Fibroblast of skin of right biceps (primary cell): ENCODE results near the gene CATSPERE.

Source experiments
- DNase-seq: peaks from one replicate; pipeline ENCODE4 v3.0.0-alpha.2; 2013

The CATSPERE gene, protein sequence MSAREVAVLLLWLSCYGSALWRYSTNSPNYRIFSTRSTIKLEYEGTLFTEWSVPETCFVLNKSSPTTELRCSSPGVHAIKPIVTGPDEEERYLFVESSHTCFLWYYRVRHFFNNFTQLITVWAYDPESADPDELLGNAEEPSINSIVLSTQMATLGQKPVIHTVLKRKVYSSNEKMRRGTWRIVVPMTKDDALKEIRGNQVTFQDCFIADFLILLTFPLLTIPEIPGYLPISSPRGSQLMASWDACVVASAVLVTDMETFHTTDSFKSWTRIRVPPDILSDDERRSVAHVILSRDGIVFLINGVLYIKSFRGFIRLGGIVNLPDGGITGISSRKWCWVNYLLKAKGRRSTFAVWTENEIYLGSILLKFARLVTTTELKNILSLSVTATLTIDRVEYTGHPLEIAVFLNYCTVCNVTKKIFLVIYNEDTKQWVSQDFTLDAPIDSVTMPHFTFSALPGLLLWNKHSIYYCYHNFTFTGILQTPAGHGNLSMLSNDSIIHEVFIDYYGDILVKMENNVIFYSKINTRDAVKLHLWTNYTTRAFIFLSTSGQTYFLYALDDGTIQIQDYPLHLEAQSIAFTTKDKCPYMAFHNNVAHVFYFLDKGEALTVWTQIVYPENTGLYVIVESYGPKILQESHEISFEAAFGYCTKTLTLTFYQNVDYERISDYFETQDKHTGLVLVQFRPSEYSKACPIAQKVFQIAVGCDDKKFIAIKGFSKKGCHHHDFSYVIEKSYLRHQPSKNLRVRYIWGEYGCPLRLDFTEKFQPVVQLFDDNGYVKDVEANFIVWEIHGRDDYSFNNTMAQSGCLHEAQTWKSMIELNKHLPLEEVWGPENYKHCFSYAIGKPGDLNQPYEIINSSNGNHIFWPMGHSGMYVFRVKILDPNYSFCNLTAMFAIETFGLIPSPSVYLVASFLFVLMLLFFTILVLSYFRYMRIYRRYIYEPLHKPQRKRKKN

DNA sequence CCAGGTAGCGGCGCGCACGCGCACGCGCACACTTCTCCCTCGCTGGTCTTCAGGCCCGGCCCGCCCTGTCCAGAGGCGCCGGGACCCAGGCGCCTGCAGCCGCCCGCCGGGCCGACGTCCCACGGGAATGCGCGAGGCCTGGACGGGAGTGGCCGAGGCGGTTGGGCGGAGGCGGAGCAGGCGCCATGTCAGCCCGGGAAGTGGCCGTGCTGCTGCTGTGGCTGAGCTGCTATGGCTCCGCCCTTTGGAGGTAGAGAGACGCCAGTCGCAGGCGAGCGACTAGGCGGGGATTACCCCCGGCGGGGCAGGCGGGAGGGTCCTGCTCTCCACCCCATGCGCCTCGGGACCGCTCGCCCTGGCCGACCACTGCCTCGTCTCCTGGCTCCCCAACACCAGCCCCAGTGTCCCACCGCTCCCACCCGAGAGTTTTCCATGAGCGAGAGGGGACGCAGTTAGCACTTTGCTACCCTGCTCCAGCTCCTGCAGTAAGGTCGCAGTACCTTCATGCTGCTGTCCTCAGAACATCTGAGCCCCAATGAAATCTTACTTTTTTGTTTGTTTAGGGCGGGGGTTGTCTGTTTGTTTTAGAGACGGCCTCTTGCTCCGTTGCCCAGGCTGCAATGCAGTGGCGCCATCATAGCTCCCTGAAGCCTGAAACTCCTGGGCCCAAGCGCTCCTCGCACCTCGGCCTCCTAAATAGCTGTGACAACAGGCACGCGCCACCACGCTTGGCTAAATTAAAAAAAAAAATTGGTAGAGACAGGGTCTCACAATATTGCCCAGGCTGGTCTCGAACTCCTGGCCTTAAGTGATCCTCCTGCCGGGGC, at the start of gene CATSPERE:
Gene CATSPERE (plus strand): TSS at position 29 of the 827 bp plus-strand sequence. CDS start 157 bp downstream, at position 186.
- DNase-seq = peak; percentile 83

DNA sequence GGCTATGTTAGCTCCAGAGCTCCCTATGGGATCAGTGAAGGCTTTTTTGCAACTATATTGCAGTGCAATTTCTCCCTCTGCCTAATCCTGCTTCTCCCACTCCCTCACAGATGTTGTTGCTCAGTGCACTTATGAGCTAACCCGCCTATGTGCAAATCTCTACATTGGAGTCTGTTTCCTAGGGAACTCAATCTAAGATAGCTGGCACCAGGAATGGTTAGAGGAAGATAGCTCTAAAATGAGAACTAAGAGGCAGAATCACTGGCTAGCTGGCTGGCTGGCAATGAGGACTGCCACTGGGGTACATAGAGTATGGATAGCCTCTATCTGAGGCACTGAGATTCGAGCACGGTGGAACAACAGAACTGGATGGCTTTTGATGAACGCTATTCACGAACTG, 48.9 kb upstream of the CATSPERE start:
- no peak for DNase-seq

DNA sequence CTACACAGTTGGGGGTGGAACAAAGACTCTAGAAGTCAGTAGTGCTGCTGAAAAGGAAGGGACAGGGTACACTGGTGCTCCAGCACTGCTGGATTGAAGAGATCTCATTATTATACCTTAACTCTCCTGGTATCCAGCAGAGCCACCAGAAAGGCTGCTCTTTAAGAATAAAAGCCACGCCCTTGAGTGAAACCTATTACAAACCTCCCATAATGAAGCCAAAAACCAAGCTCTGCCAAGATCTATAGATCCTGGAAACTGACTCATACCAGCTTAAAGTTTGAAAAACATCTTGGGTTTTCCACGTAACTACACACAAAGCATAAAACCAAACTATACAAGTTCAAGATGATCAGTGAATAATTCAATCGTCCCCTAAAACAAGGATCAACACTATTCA, 47.3 kb upstream of the CATSPERE start:
- DNase-seq = no peak

DNA sequence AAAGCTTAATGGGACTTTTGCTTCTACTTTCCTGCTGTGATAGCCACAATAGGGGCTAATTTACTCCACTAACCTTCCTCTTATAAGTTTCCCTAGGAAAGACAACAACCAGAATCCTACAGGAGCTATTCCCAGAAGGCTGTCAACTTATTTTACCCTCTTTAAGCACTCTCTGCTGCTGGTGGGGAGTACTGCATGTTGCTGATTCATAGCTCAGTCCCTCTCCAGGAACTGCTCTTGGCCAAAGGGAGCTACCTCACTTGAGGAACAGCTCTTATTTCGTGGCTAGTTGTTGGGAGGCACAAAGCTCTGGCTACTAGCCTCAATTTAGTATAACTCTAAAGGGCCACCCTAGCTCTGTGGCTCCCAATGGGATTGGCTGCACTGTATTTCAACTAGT, 46.5 kb upstream of the CATSPERE start:
- DNase-seq = peak; percentile 43

DNA sequence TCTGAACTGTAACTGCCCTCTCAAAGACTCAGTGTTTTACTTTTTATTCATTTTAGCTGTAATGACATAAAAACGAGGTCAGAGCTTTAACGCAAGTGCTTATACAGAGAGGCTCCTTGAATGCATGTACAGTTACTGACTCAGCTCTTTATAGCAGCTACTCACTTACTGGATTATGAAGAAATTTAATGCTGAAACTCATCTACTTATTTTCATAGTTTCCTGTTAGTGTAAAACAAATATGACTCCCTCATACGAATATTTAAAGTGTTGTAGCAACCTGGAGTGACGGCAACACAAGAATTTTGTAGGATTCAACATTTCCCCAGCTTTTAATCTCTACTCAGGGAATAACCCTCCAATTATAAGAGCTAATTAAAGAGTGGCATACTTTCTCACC, 42.0 kb upstream of the CATSPERE start:
- DNase-seq = no peak

DNA sequence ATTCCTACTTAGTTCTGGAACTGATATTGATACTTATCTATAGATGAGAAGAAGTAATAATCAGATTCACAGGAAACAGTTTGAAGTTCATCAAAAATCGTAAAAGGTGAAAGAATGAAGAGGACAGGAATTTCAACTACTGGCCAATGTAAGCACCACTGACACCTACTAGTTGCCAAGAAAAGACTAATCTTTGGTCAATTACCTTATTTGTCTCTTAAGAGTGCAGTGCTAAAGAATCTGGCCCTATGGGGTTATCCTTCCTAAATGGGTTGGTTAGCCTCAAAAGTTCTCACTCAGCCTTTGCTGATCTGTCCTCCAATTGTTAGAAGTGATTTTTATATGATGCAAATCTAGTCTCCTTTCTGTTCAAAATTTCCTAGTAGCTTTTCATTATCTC, 38.9 kb upstream of the CATSPERE start:
- DNase-seq = no peak

DNA sequence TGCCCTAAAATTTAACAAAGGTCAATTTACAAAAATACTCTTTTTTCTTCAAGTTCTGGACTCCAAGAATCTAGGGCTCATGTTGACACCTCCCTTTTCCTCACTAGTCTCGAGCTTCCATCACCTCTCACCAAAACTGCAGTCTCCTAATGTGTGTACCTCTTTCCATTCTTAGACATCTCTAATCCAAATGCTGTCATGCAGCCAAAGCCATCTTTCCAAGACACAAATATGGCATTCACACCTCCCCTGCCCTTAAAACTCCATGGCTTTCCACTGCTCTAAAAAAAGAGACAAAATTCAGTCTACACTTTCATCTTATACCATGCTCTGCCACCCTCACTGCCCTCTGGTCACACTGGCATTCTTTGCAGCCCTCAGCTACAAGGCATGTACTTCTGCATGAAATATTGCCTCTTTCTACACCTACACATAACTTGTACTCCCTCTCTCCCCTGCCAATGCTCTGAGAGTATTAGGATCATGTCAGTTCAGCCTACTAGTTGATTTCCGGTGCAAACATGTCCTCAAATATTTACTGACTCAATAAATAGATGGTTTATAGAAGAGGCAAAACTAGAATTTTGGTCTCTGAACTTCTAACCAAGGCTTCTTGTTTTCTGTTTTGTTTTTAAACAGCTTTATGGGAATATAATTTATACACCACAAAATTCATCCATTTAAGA, 36.3 kb upstream of the CATSPERE start:
- no peak for DNase-seq

DNA sequence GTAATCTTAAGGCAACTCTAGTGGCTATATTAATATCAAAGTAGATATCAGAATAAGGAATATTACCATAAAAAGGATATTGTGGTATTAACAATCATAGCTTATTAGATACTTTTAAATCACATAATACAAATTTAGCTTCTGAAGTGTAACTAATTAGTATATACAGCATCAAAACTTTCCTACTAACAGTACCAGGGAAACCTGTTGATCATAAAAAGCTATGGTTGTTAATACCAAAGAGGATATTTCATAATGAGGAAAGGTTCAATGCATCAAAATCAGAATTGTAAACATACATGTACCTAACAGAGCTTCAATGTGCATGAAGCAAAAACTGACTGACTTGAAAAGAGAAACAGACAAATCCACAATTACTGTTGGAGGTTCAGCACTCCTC, 33.4 kb upstream of the CATSPERE start:
- DNase-seq = no peak

DNA sequence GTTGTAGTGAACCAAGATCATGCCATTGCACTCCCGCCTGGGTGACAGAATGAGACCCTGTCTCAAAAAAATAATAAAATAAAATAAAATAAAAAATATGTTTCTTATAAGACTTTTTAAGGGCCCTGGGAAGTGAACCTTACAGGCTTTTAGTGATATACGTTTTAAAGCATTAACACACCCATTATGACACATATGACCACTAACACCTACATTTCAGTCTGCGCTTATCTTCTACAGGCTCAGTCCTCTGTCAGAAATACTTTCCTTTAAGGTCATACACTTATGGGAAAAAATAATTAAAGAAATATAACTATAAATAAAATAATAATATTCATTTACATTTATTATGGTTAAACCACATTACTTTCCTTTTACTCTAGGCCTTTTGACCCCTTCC, 31.3 kb upstream of the CATSPERE start:
- DNase-seq = no peak

DNA sequence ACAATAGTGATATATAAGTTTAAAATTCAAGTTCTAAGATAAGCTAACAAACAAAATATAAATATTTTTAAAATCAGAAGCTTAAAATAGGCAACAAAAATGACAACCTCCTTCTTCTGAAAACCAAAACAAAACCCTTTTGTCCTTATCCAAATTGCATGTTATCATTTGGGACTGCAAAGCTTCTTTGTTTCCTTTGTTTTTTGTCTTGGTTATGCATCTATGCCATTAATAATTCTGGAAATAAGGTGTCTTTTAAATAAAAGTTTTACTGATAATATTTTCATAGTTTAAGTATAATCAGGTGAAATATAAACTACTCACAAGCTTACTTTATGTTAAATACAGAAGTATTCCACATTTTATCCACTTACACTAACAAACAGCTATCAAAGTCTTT, 29.9 kb upstream of the CATSPERE start:
- no peak for DNase-seq

DNA sequence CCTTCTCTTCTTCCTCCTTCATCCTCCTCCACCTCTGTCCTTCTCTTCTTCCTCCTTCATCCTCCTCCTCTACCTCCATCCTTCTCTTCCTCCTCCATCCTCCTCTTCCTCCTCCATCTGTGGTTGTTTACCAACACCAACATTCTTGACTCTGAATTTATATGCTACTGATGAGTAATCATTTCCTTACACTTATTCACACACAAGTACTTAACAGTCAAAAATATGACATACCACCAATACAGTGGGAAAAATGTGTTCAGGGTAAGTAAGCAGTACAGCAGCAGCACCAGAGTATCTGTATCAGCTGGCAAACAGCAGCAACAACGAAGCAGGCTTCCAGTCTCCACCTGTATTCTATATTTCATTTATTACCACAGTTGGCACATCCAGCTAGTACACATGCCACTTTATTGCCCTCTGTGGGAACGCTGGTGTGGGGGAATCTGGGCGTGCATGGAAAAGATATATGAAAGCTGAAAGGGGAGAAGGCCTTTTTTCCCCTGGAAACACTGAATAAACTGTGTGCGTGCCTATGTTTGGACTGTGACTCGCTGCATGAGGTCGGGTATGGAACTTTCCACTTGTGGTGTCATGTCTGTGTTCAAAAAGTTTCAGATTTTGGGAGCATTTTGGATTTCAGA, 25.4 kb upstream of the CATSPERE start:
- DNase-seq = peak; percentile 67

DNA sequence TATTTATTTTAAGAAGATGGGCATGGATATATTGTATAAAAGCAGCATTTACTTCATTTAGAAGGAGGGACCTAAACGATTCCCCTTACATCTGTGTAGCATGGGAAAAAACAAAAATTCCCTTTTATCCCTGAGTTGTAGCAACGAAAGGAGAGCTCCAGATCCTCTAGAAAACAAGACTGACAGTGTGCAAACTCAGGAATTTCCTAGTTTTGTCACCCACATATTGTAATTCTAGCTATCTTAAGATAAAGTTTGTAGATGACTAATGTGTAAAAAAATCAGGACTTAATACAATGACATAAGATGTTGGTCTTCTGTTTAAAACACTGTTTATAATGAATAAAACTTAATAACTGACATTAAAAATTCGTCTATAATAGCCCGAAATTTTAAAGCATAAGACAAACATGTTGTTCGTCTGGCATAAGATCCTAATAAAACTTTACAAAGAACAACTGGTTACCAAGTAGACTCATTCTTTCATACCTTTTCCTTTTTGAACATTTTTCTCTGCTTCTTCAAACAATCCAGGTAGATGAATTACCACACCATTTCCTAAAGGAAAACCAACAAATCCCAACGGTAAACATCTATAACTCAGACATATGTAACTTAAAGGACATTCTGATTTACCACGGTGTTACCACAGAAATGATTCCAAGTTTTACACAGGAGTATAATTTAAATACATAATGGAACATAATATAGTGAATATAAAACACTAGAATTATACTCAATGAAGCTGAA, 24.6 kb upstream of the CATSPERE start:
- DNase-seq = peak; percentile 51

DNA sequence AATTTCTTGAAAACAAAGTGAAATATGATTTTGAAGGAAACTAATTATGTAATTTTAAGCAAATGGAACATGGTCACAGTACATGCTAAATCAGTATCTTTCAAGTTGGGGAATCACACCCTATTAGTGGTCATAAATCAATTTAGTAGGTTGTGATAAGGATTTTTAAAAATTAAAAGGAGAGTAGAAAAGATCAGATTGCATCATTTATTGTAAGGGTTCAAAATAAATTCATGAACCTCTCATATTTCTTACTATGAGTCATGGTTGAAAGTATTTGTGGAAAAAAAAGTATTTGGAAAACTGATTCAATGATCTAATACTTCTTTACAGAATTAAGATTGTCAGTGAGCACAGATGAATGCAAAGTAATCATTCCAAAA, 24.0 kb upstream of the CATSPERE start:
- DNase-seq = peak; percentile 61

DNA sequence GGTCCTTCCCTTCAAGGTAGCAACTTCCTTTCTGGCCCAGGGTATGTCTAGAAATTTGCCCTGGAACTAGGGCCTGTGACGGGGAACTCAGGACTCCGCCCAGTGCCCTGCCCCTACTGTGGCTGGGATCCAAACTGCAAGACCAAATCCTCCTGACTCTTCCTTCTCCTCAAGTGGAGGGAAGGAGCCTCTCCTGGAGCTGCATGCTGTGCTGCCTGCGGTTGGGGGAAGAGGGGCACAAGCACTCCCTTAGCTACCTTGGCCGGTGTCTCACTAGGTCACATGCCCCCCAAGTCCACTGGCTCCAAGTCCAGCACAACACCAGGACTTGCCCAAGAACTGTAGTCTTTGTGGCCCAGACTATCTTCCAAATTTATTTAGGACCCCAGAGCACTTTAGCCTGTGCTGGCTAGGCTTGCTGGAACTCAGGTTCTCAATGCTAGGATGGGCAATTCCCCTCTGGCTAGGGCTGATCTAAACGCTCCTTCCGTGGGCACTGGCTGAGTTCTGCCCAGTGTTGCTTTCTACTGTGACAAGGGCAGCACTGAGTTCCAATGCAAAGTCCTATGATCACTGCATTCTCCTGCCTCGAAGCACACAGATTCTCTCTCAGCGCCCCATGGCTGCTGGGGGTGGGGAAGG, 21.6 kb upstream of the CATSPERE start:
- DNase-seq = no peak

DNA sequence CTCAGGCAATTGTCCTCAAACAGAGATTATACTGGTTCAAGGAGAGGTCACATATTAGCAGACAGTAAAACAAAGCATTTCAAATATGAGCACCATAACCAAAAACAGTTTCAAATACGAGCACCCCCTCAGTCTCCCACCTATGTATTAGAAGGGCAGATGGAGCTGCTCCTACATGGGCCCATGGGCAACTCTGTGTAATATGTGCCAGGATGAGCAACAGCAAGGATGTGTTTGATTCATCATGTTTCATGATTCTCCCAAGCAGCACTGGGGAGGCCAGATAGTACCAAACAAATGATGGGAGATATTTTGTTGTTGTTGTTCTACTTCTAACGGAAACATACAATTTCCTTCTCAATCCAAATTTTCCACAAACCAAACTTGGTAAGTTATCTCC, 18.2 kb upstream of the CATSPERE start:
- DNase-seq = no peak

DNA sequence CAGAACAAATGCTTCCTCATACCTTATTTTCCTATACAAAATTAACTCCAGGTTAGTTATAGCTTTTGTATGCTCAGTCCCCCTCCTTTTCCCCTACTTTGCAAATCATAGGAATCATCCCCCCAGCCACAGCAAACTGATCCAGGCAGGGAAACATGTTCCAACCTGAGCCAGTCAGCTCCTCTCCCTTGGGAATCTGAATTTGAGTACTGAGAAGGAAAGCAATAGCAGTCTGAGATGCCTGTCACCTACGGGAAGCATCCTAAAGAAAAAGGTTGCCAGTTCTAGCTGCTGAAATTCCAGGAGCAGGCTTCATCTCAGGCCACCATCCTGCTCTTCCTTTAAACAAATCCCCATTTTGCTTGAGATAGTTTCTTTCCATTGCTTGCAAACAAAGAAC, 16.2 kb upstream of the CATSPERE start:
- no peak for DNase-seq

DNA sequence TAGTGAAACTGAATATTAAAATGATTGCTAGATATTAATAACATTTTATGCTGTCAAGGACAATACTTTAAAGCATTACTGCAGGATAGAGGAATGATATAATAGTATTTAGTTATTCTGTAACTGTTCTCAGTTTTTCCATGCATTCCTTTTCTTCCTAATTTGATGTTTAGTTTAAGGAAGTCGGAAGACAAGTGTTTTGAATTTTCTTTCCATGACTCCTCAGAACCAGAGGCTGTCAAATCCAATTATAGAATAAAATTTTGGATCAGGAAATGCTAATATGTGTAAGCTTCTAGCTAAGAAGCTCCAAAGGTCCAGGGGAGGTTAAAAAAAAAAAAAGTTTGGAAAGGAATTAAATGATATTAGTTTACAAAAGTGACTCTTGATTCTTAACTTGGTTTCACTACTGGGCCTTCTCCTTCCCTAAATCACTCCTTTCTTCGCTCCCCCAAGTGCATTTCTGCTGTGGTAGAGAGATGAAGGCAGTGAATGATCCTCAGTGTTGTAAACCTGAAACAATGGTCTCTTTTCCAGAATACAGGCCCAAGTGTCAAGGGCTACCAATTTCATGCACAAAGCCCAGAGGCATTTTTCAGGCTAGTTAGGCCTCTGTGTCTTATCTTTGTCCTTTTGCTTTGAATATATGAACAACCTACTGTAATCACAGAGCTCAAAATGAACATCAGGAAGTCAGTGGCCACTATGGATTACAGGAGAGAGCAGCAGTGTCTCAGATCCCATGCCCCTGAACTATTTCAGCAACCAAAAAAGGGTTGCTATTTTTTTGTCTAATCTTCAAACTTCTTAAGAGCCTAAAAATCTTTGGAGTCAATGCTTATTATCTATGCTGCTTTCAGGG, 15.5 kb upstream of the CATSPERE start:
- DNase-seq = peak; percentile 56

DNA sequence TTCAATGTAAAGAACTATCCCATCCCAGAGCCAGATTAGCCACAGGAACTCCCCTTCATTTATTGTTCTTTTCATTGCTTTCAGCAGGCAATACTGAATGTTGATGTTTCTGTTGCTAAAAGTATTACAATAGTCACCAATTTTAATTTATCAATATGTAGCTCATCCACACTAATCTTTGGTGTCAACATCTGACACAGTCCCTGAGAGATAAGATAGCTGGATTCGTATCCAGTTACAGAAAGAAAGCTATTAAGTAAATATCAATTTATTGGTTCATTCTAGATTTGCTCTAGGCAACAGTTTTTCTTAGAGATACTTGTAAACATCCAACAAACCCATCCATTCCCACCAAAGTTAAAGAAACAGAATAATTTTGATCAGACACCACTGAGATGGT, 14.0 kb upstream of the CATSPERE start:
- no peak for DNase-seq

DNA sequence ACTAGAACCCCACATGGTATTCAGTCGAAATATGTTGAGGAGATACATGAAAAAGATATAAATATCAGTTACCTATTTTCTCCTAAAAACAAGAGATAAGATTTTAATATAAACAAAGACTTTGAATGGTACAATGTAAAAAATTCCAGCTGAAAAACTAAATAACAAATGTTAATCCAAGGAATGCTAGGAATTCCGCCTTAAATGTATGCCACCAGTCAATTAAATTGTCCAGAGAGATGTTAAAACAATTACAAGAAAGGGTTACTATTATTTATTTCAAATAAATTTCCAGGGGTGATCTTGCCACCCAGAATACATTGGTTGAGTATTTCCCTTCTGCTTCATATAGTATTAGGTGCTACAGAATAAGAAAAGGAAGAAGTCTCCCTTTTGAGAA, 13.5 kb upstream of the CATSPERE start:
- DNase-seq = no peak
